ENCODE data around the gene TRIB2.

GRCh38 chr2:12674644-12675328 lies 42.0 kb upstream of the TRIB2 start:
- TF ChIP-seq EZH2 (IDR thresholded peaks at IDR 0.05; ENCODE audit: borderline replicate concordance, low read depth, low read length, poor library complexity, severe bottlenecking): no peak
- TF ChIP-seq CTCF (conservative IDR thresholded peaks at IDR 0.05; ENCODE audit: low read depth, low read length): no peak
